ENCODE data around the gene DRAP1.
"Not testable (repeated sequence)": the region's sequence is repeated elsewhere in the genome, so short reads cannot be mapped to it uniquely, and the experiment has no call there.

The DRAP1 gene

DNA sequence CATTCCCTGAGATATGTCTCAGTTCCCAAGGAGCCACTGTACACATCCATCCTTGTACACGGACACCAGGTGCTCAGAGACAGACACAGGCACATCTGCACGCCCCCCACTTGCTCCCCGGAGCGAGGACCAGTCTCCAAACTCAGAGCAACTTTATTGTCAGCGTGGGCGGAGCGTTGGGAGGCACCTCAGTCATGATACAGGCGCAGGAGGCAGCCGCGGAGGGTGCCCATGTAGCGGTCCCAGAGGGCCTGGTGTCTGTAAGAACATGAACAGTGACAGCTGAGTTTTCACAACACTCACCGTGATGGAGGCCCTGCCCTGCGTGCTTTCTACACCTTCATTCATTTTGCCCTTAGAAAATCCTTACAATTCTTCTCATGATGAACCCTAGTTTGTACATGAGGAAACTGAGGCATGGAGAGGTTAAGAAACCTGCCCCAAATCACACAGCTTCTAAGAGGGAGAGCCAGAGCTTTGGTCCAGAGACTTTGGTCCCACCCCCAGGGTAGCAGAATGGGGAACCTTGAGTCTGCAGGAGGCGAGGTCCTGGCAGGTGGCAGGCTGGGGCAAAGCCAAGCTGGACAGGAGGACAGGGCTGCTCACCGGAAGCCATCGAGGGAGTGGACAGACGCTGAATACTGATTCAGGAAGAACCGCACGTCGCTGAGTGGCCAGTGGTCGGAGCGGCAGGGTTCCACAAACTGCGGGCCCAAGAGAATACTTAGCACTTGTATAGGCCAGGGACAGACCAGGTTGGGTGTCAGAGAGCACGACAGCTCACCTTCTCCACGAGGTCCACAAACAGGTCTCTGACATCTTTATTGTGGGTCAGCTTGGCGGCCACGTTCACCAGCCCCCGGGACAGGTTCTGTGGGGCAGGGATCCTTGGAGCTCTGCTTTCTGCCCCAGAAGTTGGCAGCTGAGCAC lies 35.2 kb upstream of the DRAP1 start:
- Mint-ChIP-seq H3K9me3 (no peaks in the 10 kb centered on the region), H3K4me3 (no peak overlapping the region), H3K4me1 (peaks cover 68% of the 10 kb centered on the region), H3K27ac (peak overlapping the region; percentile 74), H3K36me3 (peaks cover 94% of the 10 kb centered on the region)
- no peak for ATAC-seq
- no peak for DNase-seq (ENCODE audit: low spot score in 2 of 2)

DNA sequence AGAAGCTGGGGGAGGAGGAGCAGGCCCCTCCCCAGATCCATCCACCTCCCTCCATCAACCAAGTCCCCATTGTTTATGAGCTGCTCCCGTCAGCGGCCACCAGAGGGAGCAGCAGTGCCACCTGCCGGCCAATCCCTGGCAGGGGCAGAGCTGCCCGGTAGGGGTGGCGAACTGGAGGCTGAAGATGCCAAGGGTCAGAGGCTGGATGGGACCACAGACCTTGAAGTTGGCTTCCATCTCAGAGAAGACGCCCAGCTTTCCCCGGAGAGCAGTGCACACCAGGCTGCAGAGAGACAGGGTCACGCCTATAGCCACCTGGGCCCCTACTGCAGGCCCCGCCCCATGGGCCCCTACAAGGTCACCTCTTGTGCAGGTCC lies 34.5 kb upstream of the DRAP1 start:
- peaks cover 98% of the 10 kb centered on the region for H3K36me3 Mint-ChIP-seq
- peak; percentile 81 to 89 for DNase-seq (ENCODE audit: low spot score in 2 of 2)
- H3K4me1 Mint-ChIP-seq = peaks cover 68% of the 10 kb centered on the region
- H3K4me3 Mint-ChIP-seq = no peak overlapping the region
- ATAC-seq = peak; percentile 56
- H3K27ac Mint-ChIP-seq = peak overlapping the region; percentile 74
- H3K9me3 Mint-ChIP-seq = no peaks in the 10 kb centered on the region

DNA sequence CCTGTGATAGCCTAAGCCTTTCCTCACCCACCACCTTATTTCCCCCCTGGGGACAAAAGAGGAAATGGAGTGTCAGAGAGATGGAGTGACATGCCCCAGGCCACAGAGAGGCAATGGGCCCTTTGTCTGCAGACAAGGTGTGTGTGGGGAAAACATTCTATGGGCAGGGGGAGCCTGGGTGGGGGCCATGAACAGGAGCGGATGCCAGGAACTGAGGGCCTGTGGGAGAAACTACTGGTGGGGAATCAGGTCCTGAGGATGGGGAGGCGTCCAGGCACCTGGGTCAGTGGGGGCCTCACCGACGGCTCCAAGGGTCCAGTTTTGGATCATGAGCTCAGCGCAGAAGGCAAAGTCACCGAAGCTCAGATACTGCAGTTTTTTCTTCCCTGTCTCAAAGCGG lies 34.0 kb upstream of the DRAP1 start:
- Mint-ChIP-seq H3K27ac (peak overlapping the region; percentile 74), H3K4me3 (no peak overlapping the region), H3K4me1 (peaks cover 70% of the 10 kb centered on the region), H3K9me3 (no peaks in the 10 kb centered on the region), H3K36me3 (peaks cover 98% of the 10 kb centered on the region)
- no peak for DNase-seq (ENCODE audit: low spot score in 2 of 2)
- no peak for ATAC-seq

DNA sequence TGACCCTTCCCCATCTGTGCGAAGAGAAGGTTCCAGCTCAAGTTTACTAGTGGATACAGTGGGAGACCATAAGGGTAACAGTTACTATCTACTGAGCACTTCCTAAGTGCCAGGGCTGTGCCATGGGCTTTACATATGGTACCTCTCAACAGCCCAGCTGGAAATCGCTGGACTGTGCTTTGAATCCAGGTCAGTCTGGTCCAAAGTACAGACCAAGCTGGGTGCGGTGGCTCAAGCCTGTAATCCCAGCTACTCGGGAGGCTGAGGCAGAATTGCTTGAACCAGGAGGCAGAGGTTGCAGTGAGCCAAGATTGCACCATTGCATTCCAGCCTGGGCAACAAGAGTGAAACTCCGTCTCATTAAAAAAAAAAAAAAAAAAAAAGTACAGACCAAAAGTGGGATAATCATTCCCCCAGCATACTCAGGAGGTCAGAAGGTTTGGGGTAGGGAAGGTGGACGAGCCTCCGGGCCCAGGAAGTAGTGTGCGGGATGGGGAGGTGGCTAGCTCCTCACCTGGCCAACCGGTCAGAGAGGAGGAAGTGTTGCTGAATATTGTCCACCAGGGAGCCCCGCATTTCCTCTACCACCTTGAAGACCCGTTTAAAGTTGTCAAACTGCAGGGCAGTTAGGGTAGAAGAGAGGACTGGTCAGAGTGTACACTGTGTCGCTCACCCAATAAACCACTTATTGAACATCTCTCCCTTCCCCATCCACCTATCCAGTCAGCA lies 33.3 kb upstream of the DRAP1 start:
- ATAC-seq = no peak
- Mint-ChIP-seq H3K4me3 (peak overlapping the region; percentile 78), H3K27ac (peak overlapping the region; percentile 74), H3K4me1 (peaks cover 65% of the 10 kb centered on the region), H3K9me3 (no peaks in the 10 kb centered on the region), H3K36me3 (peaks cover 94% of the 10 kb centered on the region)
- no peak for DNase-seq (ENCODE audit: low spot score in 2 of 2)

DNA sequence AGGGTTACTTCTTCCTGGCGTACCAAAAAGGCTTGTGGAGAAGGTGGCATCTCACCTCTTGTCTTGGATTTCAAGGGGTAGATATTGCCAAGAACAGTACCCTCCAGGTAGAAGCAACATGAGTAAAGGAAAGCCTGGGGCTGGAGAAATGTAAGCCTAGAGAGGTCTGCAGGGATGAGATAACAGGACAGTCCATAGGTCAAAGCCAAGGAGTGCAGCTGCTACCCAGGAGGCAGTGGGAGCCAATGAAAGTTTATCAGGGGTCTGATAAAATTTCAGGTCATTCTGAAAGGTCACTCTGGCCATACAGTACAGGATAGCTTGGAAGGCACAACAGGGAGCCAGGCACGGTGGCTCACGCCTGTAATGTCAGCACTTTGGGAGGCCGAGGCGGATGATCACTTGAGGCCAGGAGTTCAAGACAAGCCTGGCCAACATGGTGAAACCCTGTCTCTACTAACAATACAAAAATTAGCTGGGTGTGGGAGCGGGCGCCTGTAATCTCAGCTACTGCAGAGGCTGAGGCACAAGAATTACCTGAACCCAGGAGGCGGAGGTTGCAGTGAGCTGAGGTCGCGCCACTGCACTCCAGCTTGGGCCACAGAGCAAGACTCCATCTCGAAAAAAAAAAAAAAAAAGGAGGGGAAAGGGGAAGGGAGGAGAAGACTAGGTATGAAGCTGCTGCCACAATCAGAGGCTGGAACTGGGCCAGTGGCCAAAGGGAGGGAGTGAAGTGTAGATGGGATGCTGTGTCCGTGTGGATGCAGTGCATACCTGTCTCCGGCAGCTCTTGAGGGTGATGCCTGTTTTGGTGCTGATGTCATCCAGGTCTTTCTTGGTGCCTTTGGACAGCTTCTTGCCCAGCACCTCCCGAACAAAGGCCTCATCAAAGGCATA lies 32.2 kb upstream of the DRAP1 start:
- ATAC-seq (no peak), DNase-seq (ENCODE audit: low spot score in 2 of 2) (no peak)
- Mint-ChIP-seq H3K36me3 (peaks cover 97% of the 10 kb centered on the region), H3K27ac (peak overlapping the region; percentile 82), H3K4me3 (peak overlapping the region; percentile 78), H3K4me1 (peaks cover 57% of the 10 kb centered on the region), H3K9me3 (no peaks in the 10 kb centered on the region)

DNA sequence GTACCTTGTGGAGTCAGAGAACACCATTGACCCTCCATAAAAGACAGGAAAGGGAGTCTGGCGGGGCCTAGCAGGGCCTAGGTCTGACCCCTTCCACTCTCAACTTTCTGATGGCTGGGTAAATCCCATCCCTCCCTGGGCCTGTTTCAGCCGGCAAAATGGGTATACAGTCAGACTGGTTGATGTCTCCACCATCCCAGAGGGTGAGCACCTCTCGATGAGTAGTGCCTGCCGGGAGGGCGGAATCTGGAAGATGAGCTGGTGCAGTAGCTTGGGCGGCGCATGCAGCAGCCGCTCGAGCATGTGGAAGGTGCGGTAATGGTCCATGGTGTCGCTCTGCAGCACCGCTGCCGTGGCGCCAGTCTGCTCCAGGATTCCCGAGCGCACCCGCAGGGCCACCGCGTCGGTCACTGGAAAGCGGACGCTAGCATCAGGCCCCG lies 31.5 kb upstream of the DRAP1 start:
- peaks cover 64% of the 10 kb centered on the region for H3K4me1 Mint-ChIP-seq

DNA sequence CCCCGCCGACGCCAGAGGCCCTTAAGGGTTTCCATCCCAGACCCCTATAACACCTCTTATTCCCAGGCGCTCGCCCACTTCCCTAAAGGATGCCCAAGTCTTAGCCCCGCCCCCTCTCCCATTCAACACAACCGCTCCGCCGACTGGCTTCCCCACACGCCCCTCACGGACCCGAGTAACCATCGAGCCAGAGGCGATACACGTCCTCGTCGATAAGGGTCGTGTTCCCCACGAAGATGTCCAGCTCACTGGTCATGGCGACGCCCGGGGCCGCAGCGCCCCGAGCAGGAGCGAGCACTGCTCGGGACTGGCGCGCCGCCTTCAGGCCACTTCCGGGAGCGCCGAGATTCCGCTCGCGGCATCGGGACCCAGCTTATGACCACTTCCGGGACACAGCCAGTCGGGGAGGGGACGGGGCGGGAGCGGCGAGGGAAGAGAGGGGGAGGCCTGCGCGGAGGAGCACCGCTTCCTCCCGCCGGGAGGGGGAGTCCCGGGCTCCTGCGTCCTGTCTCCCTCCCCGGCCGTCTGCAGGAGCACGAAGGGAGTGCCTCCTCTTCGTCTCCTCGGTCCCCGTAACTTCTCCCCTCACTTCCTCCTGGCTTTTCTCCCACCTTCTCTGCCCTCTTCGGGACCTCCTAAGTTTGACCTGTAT lies 30.9 kb upstream of the DRAP1 start, which contains the start of gene FIBP:
Gene FIBP (minus strand): TSS at position 309 of the 652 bp plus-strand sequence. CDS start 53 bp downstream, at position 256.
- Mint-ChIP-seq H3K4me1 (peaks cover 69% of the 10 kb centered on the region), H3K9me3 (no peaks in the 10 kb centered on the region), H3K4me3 (peak within 1 kb of the TSS; percentile 78), H3K27ac (peak within 1 kb of the TSS; percentile 82), H3K36me3 (peaks cover 97% of the 10 kb centered on the region)
- ATAC-seq (peak; percentile 79), DNase-seq (ENCODE audit: low spot score in 2 of 2) (peak; percentile 91 to 98)

More for the DNA sequence above, 31.5 kb upstream of the DRAP1 start:
- Mint-ChIP-seq H3K36me3 (peaks cover 97% of the 10 kb centered on the region), H3K9me3 (no peaks in the 10 kb centered on the region), H3K27ac (peak overlapping the region; percentile 82), H3K4me3 (peak overlapping the region; percentile 78)
- DNase-seq (ENCODE audit: low spot score in 2 of 2) = no peak
- no peak for ATAC-seq

DNA sequence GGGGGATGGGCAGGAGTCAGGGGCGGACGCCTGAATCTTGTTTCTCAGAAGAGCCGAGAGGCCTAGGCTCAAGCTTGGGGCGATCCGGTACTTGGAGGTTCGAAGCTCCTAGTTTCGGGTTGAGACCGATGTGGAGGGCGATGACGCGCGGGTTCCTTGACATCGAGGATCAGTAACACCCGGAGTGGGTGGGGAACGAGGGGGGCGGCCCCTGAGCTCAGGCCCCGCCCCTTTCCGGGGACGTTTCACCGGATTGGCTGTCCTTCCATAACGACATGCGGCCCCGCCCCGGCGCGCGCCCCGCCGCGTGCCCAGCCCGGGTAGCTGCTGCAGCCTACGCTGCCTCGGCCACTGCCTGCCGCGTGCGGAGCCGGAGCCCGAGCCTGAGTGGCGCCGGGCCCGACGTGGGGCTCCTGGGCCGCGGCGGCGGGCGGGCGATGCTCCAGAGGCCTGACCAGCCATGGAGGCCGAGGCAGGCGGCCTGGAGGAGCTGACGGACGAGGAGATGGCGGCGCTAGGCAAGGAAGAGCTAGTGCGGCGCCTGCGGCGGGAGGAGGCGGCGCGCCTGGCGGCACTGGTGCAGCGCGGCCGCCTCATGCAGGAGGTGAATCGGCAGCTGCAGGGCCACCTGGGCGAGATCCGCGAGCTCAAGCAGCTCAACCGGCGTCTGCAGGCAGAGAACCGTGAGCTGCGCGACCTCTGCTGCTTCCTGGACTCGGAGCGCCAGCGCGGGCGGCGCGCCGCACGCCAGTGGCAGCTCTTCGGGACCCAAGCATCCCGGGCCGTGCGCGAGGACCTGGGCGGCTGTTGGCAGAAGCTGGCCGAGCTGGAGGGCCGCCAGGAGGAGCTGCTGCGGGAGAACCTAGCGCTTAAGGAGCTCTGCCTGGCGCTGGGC lies 28.7 kb upstream of the DRAP1 start, which contains the start of gene CCDC85B:
Gene CCDC85B (plus strand): TSS at position 350 of the 895 bp plus-strand sequence. CDS start 111 bp downstream, at position 461.
- peaks cover 97% of the 10 kb centered on the region for H3K36me3 Mint-ChIP-seq

DNA sequence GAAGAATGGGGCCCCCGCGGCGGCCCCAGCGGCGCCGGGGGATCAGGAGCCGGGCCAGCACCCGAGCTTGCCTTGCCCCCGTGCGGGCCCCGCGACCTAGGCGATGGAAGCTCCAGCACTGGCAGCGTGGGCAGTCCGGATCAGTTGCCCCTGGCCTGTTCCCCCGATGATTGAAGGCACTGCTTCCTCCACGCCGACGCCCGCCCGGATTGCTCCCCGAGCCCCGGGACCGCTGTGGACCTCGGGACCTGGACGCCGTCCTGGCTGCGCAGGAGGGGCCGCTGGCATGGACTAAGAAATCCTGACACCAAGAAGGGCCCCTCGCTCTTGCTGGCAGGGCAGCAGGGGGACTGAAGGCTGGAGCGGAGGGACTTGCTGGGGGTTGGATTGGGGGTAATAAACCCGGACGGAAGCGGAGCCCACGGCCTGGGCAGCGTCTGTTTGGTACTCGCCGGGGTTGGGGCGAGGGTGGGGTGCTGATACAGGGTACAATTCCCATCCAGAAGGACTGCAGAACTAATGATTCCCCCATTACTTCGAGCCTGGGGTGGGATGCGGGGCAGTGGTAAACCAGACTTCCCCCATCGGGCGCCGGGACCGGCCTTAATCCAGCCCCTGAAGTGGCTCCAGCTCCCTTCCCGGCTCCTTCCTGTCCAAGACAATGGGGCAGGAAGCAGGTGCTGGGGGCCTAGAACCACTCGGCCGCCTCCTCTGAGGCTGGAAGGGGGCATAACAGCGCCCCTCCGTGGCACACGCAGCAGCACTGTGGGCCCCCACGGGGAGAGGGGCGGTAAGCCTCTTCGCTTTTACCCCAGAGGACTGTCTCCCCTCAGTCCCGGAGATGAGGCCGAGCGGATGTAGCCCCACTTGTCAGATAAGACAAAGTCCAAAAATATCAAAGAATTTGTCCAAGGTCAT lies 27.7 kb upstream of the DRAP1 start:
- peak overlapping the region; percentile 82 for H3K27ac Mint-ChIP-seq
- ATAC-seq (no peak), DNase-seq (ENCODE audit: low spot score in 2 of 2) (peak in 1 of 2 donors; percentile 71)
- peak overlapping the region; percentile 78 for H3K4me3 Mint-ChIP-seq
- peaks cover 81% of the 10 kb centered on the region for H3K4me1 Mint-ChIP-seq
- H3K36me3 Mint-ChIP-seq = peaks cover 97% of the 10 kb centered on the region
- no peaks in the 10 kb centered on the region for H3K9me3 Mint-ChIP-seq

More for the DNA sequence above, 28.7 kb upstream of the DRAP1 start, which contains the start of gene CCDC85B:
- peak; percentile 76 for ATAC-seq
- peak; percentile 96 to 99 for DNase-seq (ENCODE audit: low spot score in 2 of 2)
- Mint-ChIP-seq H3K4me1 (peaks cover 75% of the 10 kb centered on the region), H3K9me3 (no peaks in the 10 kb centered on the region), H3K4me3 (peak within 1 kb of the TSS; percentile 78), H3K27ac (peak within 1 kb of the TSS; percentile 82)

DNA sequence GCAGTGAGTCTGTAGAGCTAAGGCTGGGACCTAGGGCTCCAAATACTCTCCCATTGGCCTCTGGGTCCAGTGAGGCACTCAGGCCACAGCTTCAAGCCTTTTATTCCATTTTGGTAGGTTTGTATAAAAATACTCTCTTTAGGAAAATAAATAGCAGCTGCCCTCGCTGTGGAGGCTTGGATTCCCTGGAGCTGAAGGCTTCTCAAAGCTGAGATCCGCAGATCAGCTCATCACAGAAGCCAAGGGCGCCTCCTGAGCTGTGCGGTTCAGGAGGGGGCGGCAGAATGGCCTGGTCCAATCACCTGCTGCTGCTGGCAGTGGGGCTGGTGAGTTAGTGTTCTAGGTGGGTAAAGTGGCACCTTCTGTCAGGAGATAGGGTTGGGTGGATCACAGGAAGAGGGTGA lies 27.1 kb upstream of the DRAP1 start:
- ATAC-seq; DNase-seq (ENCODE audit: low spot score in 2 of 2); H3K9me3 Mint-ChIP-seq: not testable (repeated sequence)
- peak overlapping the region; percentile 78 for H3K4me3 Mint-ChIP-seq
- peaks cover 81% of the 10 kb centered on the region for H3K4me1 Mint-ChIP-seq
- H3K36me3 Mint-ChIP-seq = peaks cover 97% of the 10 kb centered on the region
- H3K27ac Mint-ChIP-seq = peak overlapping the region; percentile 82

DNA sequence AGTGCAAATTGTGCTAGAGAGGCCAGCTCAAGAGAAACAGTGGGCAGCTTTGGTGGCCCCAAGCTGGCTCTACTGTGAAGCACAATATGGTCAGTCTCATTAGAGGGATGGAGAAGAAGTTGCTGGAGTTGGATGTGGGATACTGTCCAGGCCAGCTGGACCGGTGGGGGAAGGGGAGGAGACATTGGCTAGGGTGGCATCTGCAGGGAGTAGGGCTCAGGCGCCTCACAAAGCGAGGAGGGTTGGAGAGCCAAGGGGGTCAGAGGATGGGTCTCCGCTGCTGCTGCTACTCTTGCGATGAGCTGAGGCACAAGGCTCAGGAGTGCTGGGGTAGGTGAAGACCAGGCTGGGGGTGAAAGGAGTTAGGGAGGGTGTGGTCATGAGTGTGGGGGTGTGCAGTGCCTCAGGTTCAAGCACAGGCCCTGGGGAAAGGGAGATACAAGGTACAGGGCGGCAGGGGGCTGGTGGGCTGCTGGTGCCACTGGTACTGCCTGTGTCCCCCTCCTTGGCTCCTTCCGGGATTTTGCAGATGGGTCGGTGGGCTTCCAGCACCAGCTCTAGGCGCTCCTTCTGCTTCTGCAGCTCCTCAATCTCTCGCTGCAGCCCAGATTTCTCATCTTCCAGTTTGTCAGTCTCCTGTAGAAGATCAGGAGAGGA lies 26.4 kb upstream of the DRAP1 start:
- H3K4me1 Mint-ChIP-seq = peaks cover 80% of the 10 kb centered on the region
- H3K4me3 Mint-ChIP-seq = peak overlapping the region; percentile 78
- ATAC-seq (no peak), DNase-seq (ENCODE audit: low spot score in 2 of 2) (no peak)
- no peaks in the 10 kb centered on the region for H3K9me3 Mint-ChIP-seq
- peak overlapping the region; percentile 82 for H3K27ac Mint-ChIP-seq
- H3K36me3 Mint-ChIP-seq = peaks cover 97% of the 10 kb centered on the region

DNA sequence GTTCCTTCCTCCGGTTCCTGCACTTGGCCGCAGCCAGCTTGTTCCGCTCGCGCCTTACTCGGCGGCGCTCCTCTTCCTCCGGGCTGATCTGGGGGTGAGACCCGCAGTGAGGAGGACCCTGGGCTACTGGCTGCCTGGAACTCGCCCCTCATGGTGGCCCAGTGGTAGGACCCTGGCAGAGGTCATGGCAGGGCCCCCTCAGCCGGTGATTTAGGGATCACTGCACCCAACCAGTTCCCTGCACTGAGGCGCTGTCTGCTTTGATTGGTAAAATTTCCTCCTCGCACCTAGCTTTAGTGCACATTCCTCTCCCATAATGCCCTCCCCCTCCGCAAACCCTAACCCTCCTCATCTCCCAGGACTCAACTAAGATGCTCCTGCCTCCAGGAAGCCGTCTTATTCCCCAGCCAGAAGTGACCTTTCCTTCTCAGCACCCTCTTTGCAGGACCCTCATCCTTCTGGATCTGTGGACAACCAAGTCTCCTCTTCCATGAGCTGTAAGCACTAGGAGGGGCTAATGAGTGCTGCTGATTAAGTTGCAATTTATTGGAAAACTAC lies 25.1 kb upstream of the DRAP1 start:
- Mint-ChIP-seq H3K36me3 (peaks cover 97% of the 10 kb centered on the region), H3K9me3 (no peaks in the 10 kb centered on the region), H3K4me1 (peaks cover 75% of the 10 kb centered on the region), H3K4me3 (peak overlapping the region; percentile 78), H3K27ac (peak overlapping the region; percentile 82)
- no peak for ATAC-seq
- no peak for DNase-seq (ENCODE audit: low spot score in 2 of 2)
